HG02840 (cell line): ENCODE results near the gene DZANK1.
"Not testable (repeated sequence)": the region's sequence is repeated elsewhere in the genome, so short reads cannot be mapped to it uniquely, and the experiment has no call there.

Experiments used
- ATAC-seq: cut with Tn5 transposase; IDR thresholded peaks from one replicate; pipeline ENCODE4 v1.9.1; 2021; ENCODE audit warnings: mild to moderate bottlenecking, moderate library complexity, moderate number of reproducible peaks; ENCODE audit not compliant: unreplicated experiment, low FRiP score

Gene DZANK1

GRCh38 chr20:18466894-18467730 lies at the start of gene DZANK1, which contains the start of gene POLR3F:
TSS of gene DZANK1 (minus strand) at chr20:18467030. CDS start at chr20:18465358, 1,672 bp downstream.
TSS of gene POLR3F (plus strand) at chr20:18467390. CDS start at chr20:18467507, 117 bp downstream.
- ATAC-seq: peak; percentile 92

- no peak for ATAC-seq
These were observed 49.1 kb upstream of the DZANK1 start for GRCh38 chr20:18515973-18516372.

DNA sequence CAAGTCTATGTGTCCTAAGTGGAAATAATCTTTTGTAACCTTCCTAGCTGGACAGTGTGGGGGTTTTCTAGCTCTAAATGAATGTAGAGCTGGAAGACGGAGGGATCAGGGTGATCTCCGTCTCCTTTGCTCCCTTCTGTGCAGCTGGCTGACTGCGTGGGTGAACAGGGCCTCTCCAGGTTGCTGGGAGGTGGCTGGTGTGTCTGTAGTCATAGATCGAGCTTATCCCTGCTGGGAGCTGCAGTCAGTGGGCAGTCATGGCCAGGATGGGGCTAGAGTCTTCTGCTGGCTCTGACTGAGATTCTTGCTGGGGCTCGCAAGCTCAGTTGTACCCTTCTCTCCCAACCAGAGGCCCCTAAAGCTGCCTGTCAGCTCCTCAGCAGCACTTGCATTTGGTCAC lies 47.3 kb upstream of the DZANK1 start:
- ATAC-seq: no peak

GRCh38 chr20:18513208-18513607 lies 46.4 kb upstream of the DZANK1 start:
- no peak for ATAC-seq

DNA sequence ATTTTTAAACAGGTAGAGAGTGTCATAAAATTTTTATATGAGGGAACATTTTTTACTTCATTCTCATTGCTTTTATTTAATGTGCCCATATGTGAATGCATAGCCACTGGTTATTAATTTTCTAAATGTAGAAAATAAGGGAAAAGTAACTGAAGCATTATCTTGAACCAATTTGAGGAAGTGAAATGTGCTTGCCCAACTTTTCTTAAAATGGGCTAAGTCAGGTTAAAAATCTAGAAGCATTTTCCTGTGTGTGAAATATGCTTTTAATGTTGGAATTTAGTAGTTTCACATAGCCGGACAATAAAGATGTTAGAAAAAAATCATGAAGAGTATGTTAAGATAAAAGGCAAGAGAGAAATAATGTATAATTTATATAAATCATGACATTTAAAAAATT lies 44.7 kb upstream of the DZANK1 start:
- ATAC-seq: no peak

DNA sequence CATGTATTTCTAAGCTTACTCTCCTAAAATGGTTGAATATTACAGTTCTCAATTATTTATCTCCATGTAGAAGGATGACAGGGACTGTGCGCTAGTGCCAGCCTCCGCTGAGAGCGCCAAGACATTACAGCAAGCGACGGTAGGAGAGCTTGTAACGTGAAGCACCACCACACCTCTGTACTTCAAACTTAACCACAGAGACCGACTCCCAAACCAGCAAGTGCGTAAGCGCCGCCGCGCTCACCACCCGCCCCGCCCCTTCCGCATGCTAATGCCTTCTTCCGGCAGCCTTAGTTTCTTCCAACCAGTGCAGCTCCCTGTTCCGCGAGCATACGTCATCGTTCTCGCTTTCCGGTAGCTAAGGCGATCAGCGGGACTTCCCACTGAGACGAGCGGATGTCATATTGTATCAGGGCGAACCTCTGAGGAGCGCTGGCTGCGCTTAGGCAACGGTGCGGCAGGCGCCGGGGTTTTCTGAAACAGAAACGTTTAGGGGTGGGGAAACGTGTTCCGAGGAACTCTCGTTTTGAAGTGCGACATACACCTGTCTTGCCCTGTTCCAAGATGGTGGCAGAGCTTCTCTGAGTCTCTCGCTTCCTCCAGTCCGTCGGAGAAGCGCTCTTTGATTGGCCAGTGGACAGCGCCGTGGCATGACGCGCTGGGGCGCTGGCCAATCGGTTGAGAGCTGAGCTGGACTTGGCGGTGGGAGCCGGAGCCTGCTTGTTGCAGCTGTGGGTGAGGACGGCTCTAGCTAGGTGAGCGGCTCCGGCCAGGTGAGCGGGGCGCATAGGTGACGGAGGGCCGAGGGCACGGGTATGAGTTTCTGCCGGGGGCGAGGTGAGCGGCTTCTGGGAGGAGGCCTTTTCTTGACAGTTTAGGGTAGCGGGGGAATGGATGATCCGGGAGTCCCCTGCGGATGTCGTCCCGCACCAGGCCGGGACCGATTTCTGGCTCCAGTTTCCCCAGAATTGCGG lies 40.7 kb upstream of the DZANK1 start, which contains the start of gene SEC23B:
Gene SEC23B (plus strand): TSS at position 723 of the 974 bp plus-strand sequence. CDS start 2,896 bp downstream, outside the sequence.
- peak; percentile 96 for ATAC-seq

DNA sequence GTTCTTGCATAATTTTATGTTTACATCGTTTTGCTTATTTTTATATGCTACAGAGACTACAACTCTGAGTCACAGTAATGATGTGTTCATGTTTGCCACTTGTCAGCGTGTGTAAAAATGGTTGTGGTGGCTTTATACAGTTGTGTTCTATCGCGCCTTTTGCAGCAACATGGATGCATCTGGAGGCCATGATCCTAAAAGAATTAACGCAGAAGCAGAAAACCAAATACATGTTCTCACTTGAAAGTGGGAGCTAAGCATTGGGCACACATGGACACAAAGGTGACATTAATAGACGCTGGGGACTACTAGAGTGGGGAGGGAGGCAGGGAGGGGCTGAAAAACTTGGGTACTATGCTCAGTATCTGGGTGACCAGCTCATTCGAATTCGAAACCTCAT lies 39.9 kb upstream of the DZANK1 start:
- no peak for ATAC-seq

DNA sequence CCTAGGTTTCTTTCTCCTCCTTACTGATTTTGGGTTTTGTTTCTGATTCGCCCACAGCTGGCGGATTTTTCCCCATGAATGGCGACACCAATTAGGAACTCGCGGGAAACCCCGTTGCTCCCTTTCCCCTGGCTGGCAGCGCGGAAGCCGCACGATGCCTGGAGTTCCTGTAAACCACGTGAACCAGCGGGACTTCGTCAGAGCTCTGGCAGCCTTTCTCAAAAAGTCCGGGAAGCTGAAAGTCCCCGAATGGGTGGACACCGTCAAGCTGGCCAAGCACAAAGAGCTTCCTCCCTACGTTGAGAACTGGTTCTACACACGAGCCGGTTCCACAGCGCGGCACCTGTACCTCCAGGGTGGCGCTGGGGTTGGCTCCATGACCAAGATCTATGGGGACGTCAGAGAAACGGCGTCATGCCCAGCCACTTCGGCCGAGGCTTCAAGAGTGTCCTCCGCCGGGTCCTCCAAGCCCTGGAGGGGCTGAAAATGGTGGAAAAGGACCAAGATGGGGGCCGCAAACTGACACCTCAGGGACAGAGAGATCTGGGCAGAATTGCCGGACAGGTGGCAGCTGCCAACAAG lies 37.7 kb upstream of the DZANK1 start:
- ATAC-seq: no peak

DNA sequence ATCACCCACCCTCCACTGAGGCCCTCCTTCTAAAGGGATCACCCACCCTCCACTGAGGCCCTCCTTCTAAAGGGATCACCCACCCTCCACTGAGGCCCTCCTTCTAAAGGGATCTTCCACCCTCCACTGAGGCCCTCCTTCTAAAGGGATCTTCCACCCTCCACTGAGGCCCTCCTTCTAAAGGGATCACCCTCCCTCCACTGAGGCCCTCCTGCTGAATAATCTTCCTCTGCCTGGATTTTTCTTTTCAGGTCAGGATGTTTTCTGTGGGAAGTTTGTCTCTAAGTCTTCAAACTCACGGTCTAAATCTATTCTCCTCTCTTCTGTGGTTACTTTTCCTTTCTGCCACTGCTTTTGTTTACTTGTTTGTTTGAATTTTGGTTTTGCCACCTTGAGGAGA lies 34.8 kb upstream of the DZANK1 start:
- ATAC-seq: not testable (repeated sequence)

DNA sequence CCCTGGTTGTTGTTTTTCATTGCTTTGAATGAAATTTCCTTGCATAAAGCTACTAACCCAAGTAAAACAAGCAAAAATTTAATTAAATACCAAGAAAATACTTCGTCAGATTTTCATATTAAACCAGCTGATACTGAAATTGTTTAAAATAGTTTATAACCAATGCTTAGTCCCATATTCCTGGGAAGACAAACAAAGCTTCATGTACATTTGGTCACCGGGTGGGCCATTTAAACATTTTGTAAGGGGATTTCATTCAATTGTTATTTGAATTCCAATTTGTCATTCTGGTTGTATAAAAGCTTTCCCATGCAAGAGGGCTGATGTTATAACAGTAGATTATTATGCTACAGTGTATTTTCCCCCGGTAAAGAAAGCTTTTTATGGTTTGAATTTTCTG lies 30.8 kb upstream of the DZANK1 start:
- ATAC-seq: no peak

DNA sequence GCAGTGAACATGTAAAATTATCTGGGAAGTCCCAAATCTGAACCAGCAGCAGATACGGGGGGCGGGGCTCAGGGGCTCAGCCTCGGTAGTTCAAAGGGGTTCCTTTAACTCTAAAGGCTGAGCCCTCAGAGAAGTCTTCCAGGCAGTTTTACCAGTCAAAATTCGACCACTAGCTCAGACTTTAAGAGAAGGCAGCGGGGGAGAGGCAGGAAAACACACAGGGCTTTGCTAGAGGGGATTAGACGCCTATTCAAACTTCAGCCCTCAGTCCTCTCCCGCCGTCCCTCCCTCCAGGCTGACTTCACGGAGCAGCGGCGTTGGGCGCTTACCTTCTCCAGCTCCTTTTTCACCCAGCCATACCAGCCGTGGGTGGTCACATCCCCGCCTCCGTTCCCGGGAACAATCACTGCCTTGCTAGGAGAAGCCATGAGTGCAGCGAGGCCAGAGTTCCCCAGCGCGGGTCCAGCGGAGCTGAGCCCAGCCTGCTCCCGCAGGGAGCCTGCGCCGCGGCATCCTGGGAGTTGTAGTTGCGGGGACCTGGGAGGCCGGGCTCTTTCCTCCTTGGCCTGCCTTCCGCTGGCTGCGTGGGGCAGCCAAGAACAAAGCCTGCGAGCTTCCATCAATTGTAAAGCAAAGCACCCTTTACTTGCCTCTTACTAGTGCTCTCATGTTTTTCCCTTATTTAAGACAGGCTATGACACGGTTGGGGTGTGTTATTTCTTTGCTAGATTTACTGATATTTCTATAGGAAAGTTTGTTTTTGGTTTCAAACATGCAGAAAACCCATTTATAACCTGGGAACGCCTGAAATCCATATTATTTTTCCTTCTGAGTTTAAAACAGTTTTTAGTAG lies 30.1 kb upstream of the DZANK1 start, which contains the start of gene RBBP9:
Gene RBBP9 (minus strand): TSS at position 486 of the 853 bp plus-strand sequence. CDS start 58 bp downstream, at position 428.
- ATAC-seq: peak; percentile 98

DNA sequence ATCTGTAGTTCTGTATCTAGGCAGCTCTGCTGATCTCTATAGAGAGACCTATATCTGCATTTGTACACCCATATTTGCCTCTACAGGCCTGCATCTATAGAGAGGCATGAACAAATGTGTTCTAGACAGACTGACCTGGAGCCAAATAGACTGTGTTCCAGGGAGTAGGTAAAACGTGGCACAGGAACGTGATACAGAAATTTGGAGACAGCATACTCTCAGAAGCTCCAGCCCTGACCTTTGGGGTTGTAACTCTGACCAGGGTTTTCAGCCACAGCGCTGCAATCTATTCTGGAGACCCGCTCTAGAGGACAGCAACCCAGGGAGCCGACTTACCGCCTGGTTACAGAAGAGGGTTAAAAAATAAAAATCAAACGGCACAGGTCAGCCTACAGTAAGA lies 29.2 kb upstream of the DZANK1 start:
- ATAC-seq: no peak

DNA sequence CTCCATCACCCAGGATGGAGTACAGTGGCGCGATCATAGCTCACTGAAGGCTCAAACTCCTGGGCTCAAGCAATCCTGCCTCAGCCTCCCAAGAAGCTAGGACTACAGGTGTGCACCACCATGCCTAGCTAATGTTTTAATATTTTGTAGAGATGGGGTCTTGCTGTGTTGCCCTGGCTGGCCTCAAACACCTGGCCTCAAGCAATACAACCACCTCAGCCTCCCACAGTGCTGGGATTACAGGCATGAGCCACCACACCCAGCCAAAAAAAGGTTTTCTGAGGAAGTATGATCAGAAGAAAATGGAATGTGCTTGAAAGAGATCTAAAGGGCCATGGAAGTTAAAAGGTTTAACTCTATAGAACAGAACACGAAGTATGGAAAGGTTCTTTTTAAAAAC lies 21.5 kb upstream of the DZANK1 start:
- ATAC-seq: no peak

DNA sequence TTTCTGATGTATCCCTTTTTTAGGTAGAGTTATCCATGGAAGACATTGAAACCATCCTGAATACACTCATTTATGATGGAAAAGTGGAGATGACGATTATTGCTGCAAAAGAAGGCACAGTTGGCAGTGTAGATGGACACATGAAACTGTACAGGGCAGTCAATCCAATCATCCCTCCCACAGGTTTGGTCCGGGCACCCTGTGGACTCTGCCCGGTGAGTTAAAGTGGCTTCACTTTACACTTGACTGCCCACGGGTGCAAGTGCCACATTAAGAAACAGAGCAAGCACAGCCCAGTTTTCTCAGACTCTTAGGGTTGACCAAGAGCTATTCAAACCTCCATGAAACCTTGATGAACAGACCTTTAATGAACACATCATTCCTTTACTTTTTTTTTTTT lies 14.8 kb upstream of the DZANK1 start:
- ATAC-seq: no peak

DNA sequence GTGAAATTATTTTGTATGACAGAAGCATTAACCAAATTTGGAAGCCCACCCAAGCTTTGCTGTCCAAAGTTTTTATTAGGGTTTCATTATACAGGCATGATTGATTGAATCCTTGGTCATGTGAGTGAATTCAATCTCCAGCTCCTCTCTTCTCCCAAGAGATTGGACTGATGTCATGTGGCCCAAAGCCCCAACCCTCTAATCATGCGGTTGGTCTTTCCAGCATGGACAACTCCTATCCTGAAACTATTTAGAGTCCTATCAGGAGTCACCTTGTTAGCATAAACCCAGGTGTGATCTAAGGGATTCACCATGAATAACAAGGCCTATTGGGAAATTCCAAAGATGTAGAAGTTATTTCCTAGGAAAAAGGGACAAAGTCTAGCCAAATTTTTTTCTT lies 11.0 kb upstream of the DZANK1 start:
- no peak for ATAC-seq

GRCh38 chr20:18477218-18477617 lies 10.4 kb upstream of the DZANK1 start:
- no peak for ATAC-seq

DNA sequence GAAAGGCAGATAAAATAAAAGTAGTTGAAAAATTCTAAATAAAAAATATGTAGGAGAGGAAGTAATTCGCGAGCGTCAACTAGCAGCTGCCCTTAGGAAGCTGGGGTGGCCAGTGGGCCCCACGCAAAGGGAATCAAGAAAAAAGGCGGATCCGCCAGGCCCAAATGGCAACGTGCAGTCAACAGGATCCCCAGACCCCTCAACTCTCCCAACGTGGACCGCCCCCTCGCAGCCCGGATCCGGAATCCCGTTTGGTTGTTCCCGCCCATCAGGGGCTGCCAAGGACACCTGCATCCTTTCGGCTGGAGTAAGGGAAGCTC lies 296 bp downstream of the DZANK1 start:
- peak; percentile 31 for ATAC-seq

GRCh38 chr20:18465536-18466200 lies 1.2 kb downstream of the DZANK1 start:
- ATAC-seq: no peak

DNA sequence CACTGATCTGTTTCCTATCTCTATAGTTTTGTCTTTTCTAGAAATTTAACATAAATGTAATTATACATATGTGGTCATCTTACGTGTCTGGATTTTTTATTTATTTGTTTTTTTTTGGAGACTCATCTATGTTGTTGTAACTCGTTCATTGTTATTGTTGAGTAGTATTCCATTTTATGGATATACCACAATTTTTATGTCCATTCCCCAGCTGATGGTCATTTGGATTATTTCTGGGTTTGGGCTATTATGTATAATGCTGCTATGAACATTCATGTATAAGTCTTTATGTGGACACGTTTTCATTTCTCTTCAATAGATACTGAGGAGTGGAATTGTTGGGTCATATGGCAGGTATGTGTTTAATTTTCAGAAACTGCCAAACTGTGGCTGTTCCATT lies 10.2 kb downstream of the DZANK1 start:
- ATAC-seq: no peak
